ENCODE results near the gene MEGF11.

The MEGF11 gene

DNA sequence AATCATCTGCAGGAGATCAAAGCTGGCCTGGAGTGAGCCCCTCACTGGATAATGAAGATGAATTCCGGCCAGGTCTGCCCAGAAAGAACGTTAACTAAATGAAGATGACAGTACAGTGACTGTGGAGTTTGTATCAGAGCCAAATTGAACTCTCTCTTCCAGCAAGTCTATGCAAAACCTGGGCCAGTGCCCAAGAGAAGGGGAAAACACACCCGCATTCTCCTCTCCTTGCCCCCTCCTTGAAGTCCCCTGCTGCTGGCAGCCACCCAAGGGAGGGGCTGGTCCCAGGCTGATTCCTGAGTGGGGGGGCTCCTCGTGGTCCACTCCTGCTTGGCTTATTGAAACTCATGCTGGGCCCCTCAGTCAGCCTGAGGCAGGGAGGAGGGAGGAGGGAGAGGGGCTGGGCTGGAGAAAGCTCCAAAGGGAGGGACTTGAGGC is 228.5 kb downstream of the MEGF11 start:
- Histone ChIP-seq H3K36me3 (ENCODE audit: insufficient read depth, low read length) (no peaks in the 10 kb centered on the region), H3K9me2 (replicated peaks; ENCODE audit: low read depth, low read length) (no peaks in the 10 kb centered on the region), H3K4me3 (ENCODE audit: low read length, poor library complexity, severe bottlenecking) (no peak overlapping the region), H3K4me2 (ENCODE audit: low read depth, low read length, poor library complexity, severe bottlenecking) (no peak overlapping the region), H3K27me3 (ENCODE audit: insufficient read depth, low read length, poor library complexity, severe bottlenecking) (no peaks in the 10 kb centered on the region), H4K20me1 (ENCODE audit: insufficient read depth, low read length, poor library complexity, severe bottlenecking) (no peaks in the 10 kb centered on the region), H3K4me1 (ENCODE audit: insufficient read depth, low read length, poor library complexity, severe bottlenecking) (no peaks in the 10 kb centered on the region), H3F3A (ENCODE audit: low read depth) (no peaks in the 10 kb centered on the region), H3K9ac (ENCODE audit: low read depth, low read length, poor library complexity, severe bottlenecking) (no peak overlapping the region), H3K9me3 (ENCODE audit: insufficient read depth, low read depth, low read length) (no peaks in the 10 kb centered on the region), H3K79me2 (ENCODE audit: insufficient read depth, low read length) (no peaks in the 10 kb centered on the region), H2AFZ (ENCODE audit: low read length) (no peak overlapping the region)
- TF ChIP-seq, protein P1, sequence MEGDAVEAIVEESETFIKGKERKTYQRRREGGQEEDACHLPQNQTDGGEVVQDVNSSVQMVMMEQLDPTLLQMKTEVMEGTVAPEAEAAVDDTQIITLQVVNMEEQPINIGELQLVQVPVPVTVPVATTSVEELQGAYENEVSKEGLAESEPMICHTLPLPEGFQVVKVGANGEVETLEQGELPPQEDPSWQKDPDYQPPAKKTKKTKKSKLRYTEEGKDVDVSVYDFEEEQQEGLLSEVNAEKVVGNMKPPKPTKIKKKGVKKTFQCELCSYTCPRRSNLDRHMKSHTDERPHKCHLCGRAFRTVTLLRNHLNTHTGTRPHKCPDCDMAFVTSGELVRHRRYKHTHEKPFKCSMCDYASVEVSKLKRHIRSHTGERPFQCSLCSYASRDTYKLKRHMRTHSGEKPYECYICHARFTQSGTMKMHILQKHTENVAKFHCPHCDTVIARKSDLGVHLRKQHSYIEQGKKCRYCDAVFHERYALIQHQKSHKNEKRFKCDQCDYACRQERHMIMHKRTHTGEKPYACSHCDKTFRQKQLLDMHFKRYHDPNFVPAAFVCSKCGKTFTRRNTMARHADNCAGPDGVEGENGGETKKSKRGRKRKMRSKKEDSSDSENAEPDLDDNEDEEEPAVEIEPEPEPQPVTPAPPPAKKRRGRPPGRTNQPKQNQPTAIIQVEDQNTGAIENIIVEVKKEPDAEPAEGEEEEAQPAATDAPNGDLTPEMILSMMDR (conservative IDR thresholded peaks at IDR 0.05; ENCODE audit: low read length): no peak
- no peak for TF ChIP-seq EZH2phosphoT487 (IDR thresholded peaks at IDR 0.05; ENCODE audit: borderline replicate concordance)

DNA sequence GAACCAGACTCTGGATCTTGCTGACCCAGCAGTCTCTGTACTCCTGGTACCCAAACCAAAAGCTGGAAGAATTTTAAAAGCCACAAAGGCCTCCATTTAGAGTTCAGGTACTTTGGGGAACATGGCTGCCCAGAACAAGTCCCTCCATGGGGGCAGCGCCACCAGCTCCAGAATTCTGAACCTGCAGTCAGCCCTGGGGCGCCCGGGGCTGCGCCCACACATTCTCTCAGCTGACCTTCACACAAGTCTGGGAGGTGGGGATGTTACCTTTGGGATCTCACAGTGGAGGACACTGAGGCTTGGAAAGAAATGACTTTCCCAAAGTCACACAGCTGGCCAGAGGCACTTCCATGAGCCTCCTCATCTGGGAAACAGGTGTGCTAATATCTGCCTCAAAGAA is 229.4 kb downstream of the MEGF11 start:
- Histone ChIP-seq H4K20me1 (ENCODE audit: insufficient read depth, low read length, poor library complexity, severe bottlenecking) (no peaks in the 10 kb centered on the region), H3K9me3 (ENCODE audit: insufficient read depth, low read depth, low read length) (no peaks in the 10 kb centered on the region), H3K4me3 (ENCODE audit: low read length, poor library complexity, severe bottlenecking) (no peak overlapping the region), H3K4me1 (ENCODE audit: insufficient read depth, low read length, poor library complexity, severe bottlenecking) (no peaks in the 10 kb centered on the region), H3F3A (ENCODE audit: low read depth) (no peaks in the 10 kb centered on the region), H3K9me2 (replicated peaks; ENCODE audit: low read depth, low read length) (no peaks in the 10 kb centered on the region), H3K27me3 (ENCODE audit: insufficient read depth, low read length, poor library complexity, severe bottlenecking) (no peaks in the 10 kb centered on the region), H3K9ac (ENCODE audit: low read depth, low read length, poor library complexity, severe bottlenecking) (no peak overlapping the region), H2AFZ (ENCODE audit: low read length) (no peak overlapping the region), H3K36me3 (ENCODE audit: insufficient read depth, low read length) (no peaks in the 10 kb centered on the region), H3K4me2 (ENCODE audit: low read depth, low read length, poor library complexity, severe bottlenecking) (no peak overlapping the region), H3K79me2 (ENCODE audit: insufficient read depth, low read length) (no peaks in the 10 kb centered on the region)
- TF ChIP-seq EZH2phosphoT487 (IDR thresholded peaks at IDR 0.05; ENCODE audit: borderline replicate concordance): no peak
- TF ChIP-seq, protein P1 (conservative IDR thresholded peaks at IDR 0.05; ENCODE audit: low read length): no peak

DNA sequence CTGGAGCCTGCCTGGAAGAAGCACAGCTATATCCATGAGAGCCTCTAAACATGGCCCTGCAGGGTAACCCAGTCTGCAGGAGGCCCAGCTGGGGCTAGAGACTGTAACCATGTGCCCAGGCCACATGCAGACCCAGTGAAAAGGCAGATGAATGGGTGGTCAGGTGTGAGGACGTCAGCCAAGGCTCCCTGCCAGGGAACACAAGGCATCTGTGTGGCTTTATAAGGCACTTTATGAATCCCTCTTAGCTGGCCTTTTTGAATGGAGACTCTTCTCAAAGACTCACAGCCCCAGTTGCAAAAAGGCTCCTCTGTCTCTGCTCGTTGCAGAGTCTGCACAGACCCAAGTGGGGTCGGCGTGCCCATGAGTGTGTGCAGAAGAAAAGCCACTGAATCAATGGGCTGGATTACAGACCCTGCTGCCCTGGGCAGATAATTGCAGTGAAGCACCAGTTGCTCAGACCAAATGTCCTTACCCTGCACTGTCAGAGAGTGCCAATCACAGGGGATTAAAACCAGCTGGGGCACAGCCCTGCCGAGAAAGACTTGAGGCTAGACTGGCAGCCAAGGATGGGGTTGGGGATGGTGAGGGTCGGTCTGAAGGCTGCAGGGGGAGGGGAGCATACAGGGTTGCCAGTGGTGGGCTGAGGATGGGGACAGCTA is 230.1 kb downstream of the MEGF11 start:
- Histone ChIP-seq H3K9me2 (replicated peaks; ENCODE audit: low read depth, low read length) (no peaks in the 10 kb centered on the region), H3K4me3 (ENCODE audit: low read length, poor library complexity, severe bottlenecking) (no peak overlapping the region), H4K20me1 (ENCODE audit: insufficient read depth, low read length, poor library complexity, severe bottlenecking) (no peaks in the 10 kb centered on the region), H3F3A (ENCODE audit: low read depth) (no peaks in the 10 kb centered on the region), H3K79me2 (ENCODE audit: insufficient read depth, low read length) (no peaks in the 10 kb centered on the region), H3K36me3 (ENCODE audit: insufficient read depth, low read length) (no peaks in the 10 kb centered on the region), H3K27me3 (ENCODE audit: insufficient read depth, low read length, poor library complexity, severe bottlenecking) (no peaks in the 10 kb centered on the region), H2AFZ (ENCODE audit: low read length) (no peak overlapping the region), H3K9me3 (ENCODE audit: insufficient read depth, low read depth, low read length) (no peaks in the 10 kb centered on the region), H3K9ac (ENCODE audit: low read depth, low read length, poor library complexity, severe bottlenecking) (no peak overlapping the region), H3K4me2 (ENCODE audit: low read depth, low read length, poor library complexity, severe bottlenecking) (no peak overlapping the region), H3K4me1 (ENCODE audit: insufficient read depth, low read length, poor library complexity, severe bottlenecking) (no peaks in the 10 kb centered on the region)
- TF ChIP-seq, protein P1 (conservative IDR thresholded peaks at IDR 0.05; ENCODE audit: low read length): no peak
- no peak for TF ChIP-seq EZH2phosphoT487 (IDR thresholded peaks at IDR 0.05; ENCODE audit: borderline replicate concordance)
